GM18499 (cell line): Measurements from ENCODE around the gene RAP2C.

ENCODE experiments used
- ATAC-seq: cut with Tn5 transposase; IDR thresholded peaks from one replicate; pipeline ENCODE4 v1.9.1; 2021; ENCODE audit warnings: moderate number of reproducible peaks; ENCODE audit not compliant: insufficient read depth, unreplicated experiment

The RAP2C gene

GRCh38 chrX:132219343-132219768 lies at the start of gene RAP2C:
TSS of gene RAP2C (minus strand) at chrX:132219447. CDS start at chrX:132217268, 2,179 bp downstream.
- peak; percentile 36 for ATAC-seq

GRCh38 chrX:132267392-132267791 lies 48.1 kb upstream of the RAP2C start:
- ATAC-seq = no peak

DNA sequence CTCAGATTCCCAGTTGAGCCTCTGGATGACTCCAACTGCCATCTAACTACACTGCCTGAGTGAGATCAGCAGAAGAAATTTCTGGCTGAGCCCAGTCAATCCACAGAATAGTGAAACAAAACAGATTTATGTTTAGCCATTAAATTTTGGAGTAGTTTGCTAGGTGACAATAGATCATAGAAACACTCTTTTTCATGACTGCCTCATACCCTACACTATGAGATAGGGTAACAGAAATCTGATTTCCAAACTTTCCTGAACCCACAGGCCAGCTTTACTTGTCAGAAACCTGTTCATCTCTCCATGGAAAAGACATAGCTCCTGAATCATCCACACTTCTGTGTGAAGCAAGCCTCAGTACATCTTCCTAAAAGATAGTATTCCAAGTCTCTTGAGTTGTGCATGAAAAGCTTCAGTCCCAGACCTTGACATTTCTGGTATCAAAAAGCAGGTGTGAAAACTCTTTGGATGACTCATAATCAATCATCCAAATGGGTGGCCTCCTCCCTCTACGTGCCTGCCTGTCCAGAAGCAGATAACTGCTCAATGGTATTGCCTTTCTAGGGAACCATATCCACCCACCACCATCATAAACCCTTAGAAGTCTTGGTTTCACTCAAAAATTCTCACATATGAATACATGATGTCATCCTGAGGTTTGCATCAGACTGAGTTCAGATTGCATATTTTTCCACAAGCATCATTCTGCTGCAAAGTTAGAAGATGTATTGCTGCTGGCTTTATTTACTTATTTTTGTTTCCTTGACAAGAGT lies 47.5 kb upstream of the RAP2C start:
- no peak for ATAC-seq

- no peak for ATAC-seq
Observed at GRCh38 chrX:132263127-132263526, 43.9 kb upstream of the RAP2C start.

DNA sequence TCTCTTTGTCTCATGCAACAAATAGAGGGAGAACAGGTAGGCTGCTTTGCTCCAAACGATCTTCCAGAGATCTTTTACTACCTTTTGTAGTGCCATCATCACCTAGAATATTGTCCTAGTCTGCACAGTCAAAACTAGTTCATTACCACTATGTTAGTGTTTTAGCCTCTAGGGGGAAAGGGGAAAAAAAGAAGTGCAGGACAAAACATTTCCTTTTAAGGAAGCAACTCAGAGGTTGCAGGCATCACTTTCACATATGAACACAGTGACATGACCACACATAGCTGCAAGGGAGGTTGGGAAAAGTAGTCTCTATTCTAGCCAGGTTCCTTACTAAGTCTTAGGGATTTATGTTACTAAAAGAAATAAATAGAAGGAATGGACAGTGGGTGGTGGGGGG lies 39.3 kb upstream of the RAP2C start:
- no peak for ATAC-seq

DNA sequence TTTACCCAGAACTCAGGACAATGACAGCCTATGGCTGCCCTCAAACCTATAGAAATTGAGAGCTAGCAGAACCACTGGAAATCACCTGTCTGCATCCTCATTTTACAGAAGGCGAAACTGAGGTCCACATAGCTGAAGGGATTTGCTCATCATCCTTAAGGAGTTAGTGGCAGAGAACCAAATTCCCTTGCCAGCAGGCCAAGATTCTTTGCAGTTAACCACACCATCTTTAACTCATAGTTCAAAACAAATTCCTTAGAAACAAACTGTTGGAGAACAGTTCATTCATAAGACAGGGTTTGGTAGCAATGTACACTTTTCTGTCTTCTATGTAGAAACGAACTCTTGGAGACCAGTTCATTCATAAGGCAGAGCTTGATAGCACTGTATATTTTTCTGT lies 37.9 kb upstream of the RAP2C start:
- no peak for ATAC-seq

DNA sequence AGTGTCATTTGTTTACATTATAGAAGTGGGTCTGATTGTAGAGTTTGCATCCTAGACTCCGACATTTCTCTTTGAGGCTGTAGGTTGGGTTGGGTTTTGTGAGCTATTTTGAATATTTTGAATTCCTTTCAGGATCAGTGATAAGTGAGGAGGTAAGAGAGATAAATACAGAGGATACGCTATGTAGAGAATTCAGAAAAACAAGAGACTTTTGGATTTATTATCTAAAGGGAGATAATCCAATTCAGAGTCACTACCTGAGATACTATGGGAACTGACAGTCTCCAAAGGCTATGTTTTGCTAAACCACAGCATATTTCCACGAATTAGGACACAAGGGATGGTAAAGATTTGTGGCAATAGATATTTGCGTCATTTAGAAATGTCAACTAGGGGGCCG lies 16.9 kb upstream of the RAP2C start:
- ATAC-seq = no peak

DNA sequence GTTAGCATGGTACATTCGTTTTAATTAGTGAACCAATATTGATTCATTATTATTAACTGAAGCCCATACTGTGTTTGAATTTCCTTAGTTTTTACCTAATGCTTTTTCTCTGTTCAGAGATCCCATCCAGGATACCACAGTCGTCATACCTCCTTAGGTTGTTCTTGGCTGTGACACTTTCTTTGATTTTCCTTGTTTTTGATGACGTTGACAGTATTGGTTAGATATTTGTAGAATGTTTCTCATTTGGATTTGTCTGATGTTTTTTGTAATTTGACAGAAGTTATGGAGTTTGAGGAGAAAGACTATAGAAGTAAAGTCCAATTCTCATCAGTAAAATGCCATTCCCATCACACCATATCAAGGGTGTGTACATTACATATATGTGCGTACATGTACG lies 16.2 kb upstream of the RAP2C start:
- ATAC-seq = no peak

DNA sequence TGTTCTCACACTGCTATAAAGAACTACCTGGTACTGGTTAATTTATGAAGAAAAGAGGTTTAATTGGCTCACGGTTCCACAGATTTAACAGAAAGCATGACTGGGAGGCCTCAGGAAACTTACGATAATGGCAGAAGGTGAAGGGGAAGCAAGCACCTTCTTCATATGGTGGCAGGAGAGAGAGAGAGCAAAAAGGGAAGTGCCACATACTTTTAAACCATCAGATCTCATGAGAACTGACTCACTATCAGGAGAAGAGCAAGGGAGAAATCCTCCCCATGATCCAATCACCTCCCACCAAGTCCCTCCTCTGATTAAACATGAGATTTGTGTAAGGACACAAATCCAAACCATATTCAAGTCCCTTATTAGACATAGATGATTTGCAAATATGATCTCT lies 12.3 kb upstream of the RAP2C start:
- no peak for ATAC-seq

GRCh38 chrX:132227383-132228112 lies 8.3 kb upstream of the RAP2C start:
- ATAC-seq = no peak

DNA sequence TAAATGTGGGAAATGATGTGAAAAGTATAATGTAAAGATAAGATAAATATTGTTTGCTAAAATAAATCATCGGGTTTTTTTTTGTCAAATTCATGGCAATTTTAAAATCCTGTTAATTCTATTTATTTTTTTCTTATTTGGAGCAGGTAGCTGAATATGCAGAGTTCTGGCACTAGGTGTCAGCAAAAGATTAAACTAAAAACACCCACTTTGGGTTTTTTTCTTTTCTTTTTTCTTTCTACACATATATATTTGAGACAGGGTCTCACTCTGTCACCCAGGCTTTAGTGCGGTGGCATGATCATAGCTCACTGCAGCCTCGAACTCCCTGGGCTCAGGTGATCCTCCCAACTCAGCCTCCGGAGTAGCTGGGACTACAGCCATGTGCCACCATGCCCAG lies 6.9 kb upstream of the RAP2C start:
- no peak for ATAC-seq

- no peak for ATAC-seq
Observed at GRCh38 chrX:132218100-132218812, 991 bp downstream of the RAP2C start.

DNA sequence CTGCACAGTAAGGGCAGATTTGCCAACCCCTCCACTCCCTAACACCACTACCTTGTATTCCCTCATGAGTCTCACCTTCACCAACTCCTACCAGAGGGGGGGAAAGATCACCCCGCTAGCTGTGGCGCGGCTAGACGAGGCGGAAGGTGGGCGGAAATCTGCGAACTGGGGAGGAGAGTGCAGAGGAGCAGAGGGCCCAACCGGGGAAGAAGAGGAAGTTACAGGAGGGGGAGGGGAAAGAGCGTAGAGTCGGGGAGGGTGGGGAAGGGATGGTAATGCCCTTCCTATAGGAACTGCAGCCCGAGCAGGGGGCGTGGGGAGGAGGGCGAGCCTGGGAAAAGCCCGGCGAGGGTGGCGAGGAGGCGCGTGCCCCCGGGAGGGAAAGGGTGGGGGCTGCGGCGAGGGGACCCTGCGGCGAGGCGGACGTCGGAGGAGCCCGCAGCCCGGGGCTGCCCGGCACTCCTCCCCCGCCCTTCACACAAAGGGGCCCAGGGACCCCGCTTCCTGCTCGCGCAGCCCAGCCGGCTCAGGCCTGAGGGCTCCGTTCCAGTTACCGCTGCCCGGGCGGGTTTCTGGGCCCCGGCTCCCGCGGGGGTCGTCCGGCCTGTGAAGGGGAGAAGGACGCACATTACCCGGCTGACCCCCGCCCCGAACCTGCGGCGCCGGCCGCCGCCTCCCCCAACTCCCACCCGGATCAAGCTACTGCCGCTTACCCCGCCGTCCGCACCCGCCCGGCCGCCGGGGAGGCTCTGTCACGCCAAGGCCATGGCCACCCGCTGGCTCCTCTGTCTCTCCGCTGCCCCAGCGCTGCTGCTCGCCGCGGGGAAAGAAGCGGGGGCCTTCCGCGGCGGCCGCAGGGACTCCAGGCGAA lies 1.8 kb downstream of the RAP2C start:
- ATAC-seq = peak; percentile 40

DNA sequence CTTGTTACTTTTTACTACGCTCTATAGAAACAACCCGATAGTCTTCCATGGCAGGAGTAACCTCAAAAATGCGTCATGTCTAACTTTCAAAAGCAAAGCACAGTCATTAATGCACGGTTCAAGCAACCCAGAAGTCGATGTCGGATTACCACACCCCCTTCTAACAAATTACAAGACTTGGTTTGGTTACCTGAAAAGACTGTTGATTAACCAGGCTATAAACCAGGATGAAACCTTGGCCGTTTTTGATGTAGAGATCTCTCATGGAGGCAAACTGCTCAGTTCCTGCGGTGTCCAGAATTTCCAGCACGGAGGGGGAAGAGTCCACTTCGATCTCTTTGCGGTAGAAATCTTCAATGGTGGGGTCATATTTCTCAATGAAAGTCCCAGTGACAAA lies 2.4 kb downstream of the RAP2C start:
- ATAC-seq = no peak

- no peak for ATAC-seq
Observed at GRCh38 chrX:132216283-132216682, 3.0 kb downstream of the RAP2C start.

DNA sequence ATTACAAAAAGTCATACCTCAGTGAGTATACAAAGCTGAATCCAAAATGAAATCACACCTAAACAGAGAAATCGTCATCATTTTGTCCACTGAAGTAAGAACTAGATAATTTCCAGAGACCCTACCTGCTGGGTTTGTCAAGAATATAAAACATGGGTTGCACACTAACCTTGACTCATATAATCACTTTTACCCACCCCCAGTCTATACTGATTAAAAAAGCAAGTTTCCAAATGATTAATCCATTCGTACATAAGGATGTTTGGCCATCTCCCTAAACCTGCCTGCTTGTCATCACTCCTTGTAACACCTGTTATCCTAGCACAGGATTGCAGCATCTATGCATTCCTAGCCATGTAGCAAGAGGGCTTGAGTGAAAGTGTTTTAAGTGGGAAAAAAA lies 4.7 kb downstream of the RAP2C start:
- ATAC-seq = no peak

GRCh38 chrX:132209527-132209926 lies 9.7 kb downstream of the RAP2C start:
- ATAC-seq = no peak

GRCh38 chrX:132208422-132208821 lies 10.8 kb downstream of the RAP2C start:
- no peak for ATAC-seq

DNA sequence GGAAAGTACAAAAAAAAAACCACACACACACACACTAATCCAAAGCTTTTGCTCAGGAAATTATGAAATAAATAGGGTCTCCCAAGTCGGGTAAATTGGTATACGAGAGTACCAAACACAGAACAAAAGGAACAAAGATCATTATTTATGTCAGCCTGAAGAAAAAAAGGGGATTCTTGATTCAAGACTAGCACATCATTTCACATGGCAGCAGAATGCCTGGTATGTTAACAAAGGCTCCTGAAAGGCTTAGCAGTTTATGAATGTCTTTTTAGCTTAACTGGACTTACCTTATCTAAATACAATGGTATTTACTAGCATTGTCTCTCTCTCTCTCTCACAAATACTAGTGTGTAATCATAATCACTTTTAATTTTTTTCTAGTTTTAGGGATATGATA lies 11.3 kb downstream of the RAP2C start:
- ATAC-seq = no peak

- no peak for ATAC-seq
Observed at GRCh38 chrX:132206259-132206658, 13.0 kb downstream of the RAP2C start.
